Mesendoderm (in vitro differentiated cells): Measurements from ENCODE around the gene SLC6A12.
"Not testable (repeated sequence)": the region's sequence is repeated elsewhere in the genome, so short reads cannot be mapped to it uniquely, and the experiment has no call there.

Source experiments
- DNase-seq: peaks from one replicate; pipeline ENCODE4 v3.0.0; 2013
- H2AK5ac ChIP-seq: 2 replicates; pipeline ENCODE4 v1.6.1; 2013; ENCODE audit warnings: low read length, inconsistent platforms
- H2BK120ac ChIP-seq: 2 replicates; pipeline ENCODE4 v1.6.1; 2013; ENCODE audit warnings: low read depth, mild to moderate bottlenecking, low read length, moderate library complexity, mixed read lengths
- H2BK15ac ChIP-seq: replicated peaks from 2 replicates; pipeline ENCODE4 v1.6.1; 2013; ENCODE audit warnings: low read depth, mild to moderate bottlenecking, moderate library complexity
- H2BK5ac ChIP-seq: 2 replicates; pipeline ENCODE4 v1.6.1; 2013; ENCODE audit warnings: low read length, inconsistent platforms
- H3K18ac ChIP-seq: 2 replicates; pipeline ENCODE4 v1.6.1; 2013; ENCODE audit warnings: mild to moderate bottlenecking, low read length, mixed read lengths
- H3K23ac ChIP-seq: one replicate; pipeline ENCODE4 v1.6.1; 2013; ENCODE audit warnings: low read length
- H3K27ac ChIP-seq: 2 replicates; pipeline ENCODE4 v1.5.1; 2013; ENCODE audit warnings: low read depth, mild to moderate bottlenecking, inconsistent platforms, low read length, moderate library complexity
- H3K27me3 ChIP-seq: 2 replicates; pipeline ENCODE4 v1.6.1; 2013; ENCODE audit warnings: low read length, control low read depth, mild to moderate bottlenecking, inconsistent platforms; ENCODE audit not compliant: insufficient read depth, poor library complexity
- H3K36me3 ChIP-seq: 2 replicates; pipeline ENCODE4 v1.6.1; 2013; ENCODE audit warnings: low read length, inconsistent platforms; ENCODE audit not compliant: control insufficient read depth, insufficient read depth
- H3K4ac ChIP-seq: one replicate; pipeline ENCODE4 v1.6.1; 2013; ENCODE audit warnings: low read depth, mild to moderate bottlenecking, low read length, moderate library complexity
- H3K4me1 ChIP-seq: 2 replicates; pipeline ENCODE4 v1.6.1; 2013; ENCODE audit warnings: low read depth, low read length, inconsistent platforms; ENCODE audit not compliant: control insufficient read depth
- H3K4me2 ChIP-seq: 2 replicates; pipeline ENCODE4 v1.6.1; 2013; ENCODE audit warnings: low read length
- H3K4me3 ChIP-seq: 2 replicates; pipeline ENCODE4 v1.5.1; 2013; ENCODE audit warnings: mild to moderate bottlenecking, low read length
- H3K56ac ChIP-seq: one replicate; pipeline ENCODE4 v1.6.1; 2013; ENCODE audit warnings: low read length
- H3K79me1 ChIP-seq: 2 replicates; pipeline ENCODE4 v1.6.1; 2013; ENCODE audit warnings: low read length, inconsistent platforms
- H3K79me2 ChIP-seq: 2 replicates; pipeline ENCODE4 v1.6.1; 2013; ENCODE audit warnings: mild to moderate bottlenecking, low read length; ENCODE audit not compliant: control insufficient read depth, insufficient read depth
- H3K9ac ChIP-seq: 2 replicates; pipeline ENCODE4 v1.6.1; 2013; ENCODE audit warnings: low read length, inconsistent platforms
- H4K5ac ChIP-seq: one replicate; pipeline ENCODE4 v1.6.1; 2013; ENCODE audit warnings: low read length
- H4K8ac ChIP-seq: one replicate; pipeline ENCODE4 v1.6.1; 2013; ENCODE audit warnings: low read depth, mild to moderate bottlenecking, control low read depth, low read length, moderate library complexity
- WGBS: extraction: QIAGEN DNeasy Blood & Tissue Kit; methylation state at CpG from one replicate; pipeline ENCODE4 v1.1.7; 2013; ENCODE audit warnings: low lambda C conversion rate, missing lambda C conversion rate; ENCODE audit not compliant: insufficient coverage; ENCODE audit errors: extremely low coverage; 5-methylcytosine and 5-hydroxymethylcytosine counted together

SLC6A12 gene

GRCh38 chr12:187986-188909, 25.7 kb downstream of the SLC6A12 start:
- H2BK5ac ChIP-seq, H4K8ac ChIP-seq, H3K36me3 ChIP-seq, H3K4me1 ChIP-seq, H2BK120ac ChIP-seq, DNase-seq, H3K18ac ChIP-seq, H3K4ac ChIP-seq, H4K5ac ChIP-seq, H3K27me3 ChIP-seq, H2AK5ac ChIP-seq, H3K27ac ChIP-seq, H3K79me1 ChIP-seq, H2BK15ac ChIP-seq, H3K79me2 ChIP-seq, H3K23ac ChIP-seq: not testable (repeated sequence)
- no CpG with 5 or more reads among the region's 53 CpGs for WGBS
- H3K56ac ChIP-seq, result peak overlapping the region; percentile 46
- peak overlapping the region; percentile 1 for H3K4me3 ChIP-seq
- H3K9ac ChIP-seq, result peak overlapping the region; percentile 20
- H3K4me2 ChIP-seq, result peak overlapping the region; percentile 17

DNA sequence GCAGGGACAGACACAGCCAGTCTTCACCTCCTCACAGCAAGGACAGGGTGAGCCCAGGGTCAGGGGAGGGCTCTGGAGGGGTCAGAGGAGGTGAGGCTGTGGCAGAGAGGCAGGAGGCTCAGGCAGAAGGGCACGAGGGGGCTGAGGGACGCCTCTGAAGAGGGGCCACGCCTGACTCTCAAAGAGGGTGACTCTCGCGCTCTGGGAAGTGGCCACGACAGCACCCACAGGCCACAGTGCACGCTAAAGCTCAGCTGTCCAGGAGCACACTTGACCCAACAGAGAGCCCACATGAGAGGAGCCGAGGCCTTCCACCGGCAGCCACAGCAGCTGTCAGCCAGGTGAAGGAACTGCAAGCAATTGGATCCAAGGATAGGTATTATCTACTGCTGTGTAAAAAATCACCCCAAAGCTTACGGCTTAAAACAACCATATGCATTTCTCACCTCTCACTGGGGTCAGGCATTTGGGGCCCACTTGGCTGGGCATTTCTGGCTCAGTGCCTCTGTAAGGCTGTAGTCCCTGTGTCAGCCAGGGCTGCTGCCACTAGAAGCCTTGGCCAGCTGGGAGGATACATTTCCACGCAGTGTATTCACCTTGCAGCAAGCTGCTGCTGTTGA, 27.8 kb downstream of the SLC6A12 start:
- Histone ChIP-seq H3K4ac (no peak overlapping the region), H2BK5ac (no peak overlapping the region), H3K56ac (no peak overlapping the region), H3K27me3 (no peaks in the 10 kb centered on the region), H3K9ac (no peak overlapping the region), H3K4me1 (peaks cover 2% of the 10 kb centered on the region), H4K5ac (no peak overlapping the region), H2BK15ac (no peak overlapping the region), H4K8ac (no peak overlapping the region), H3K4me3 (no peak overlapping the region), H3K79me1 (no peaks in the 10 kb centered on the region), H2AK5ac (no peak overlapping the region), H3K36me3 (no peaks in the 10 kb centered on the region), H3K79me2 (no peaks in the 10 kb centered on the region), H3K4me2 (no peak overlapping the region), H3K27ac (no peak overlapping the region), H2BK120ac (no peak overlapping the region), H3K18ac (no peak overlapping the region), H3K23ac (no peak overlapping the region)
- no CpG with 5 or more reads among the region's 11 CpGs for WGBS
- no peak for DNase-seq

GRCh38 chr12:185576-185955, 28.4 kb downstream of the SLC6A12 start:
- no peak overlapping the region for H3K4me3 ChIP-seq
- no peak for DNase-seq
- H3K27ac ChIP-seq, result no peak overlapping the region
- no peak overlapping the region for H3K56ac ChIP-seq
- H4K5ac ChIP-seq, result no peak overlapping the region
- no peak overlapping the region for H2BK5ac ChIP-seq
- H3K9ac ChIP-seq, result no peak overlapping the region
- no peaks in the 10 kb centered on the region for H3K36me3 ChIP-seq
- H3K79me2 ChIP-seq, result no peaks in the 10 kb centered on the region
- H3K27me3 ChIP-seq, result no peaks in the 10 kb centered on the region
- peaks cover 2% of the 10 kb centered on the region for H3K4me1 ChIP-seq
- H3K79me1 ChIP-seq, result no peaks in the 10 kb centered on the region
- H4K8ac ChIP-seq, result no peak overlapping the region
- no peak overlapping the region for H2BK120ac ChIP-seq
- no peak overlapping the region for H3K18ac ChIP-seq
- H3K23ac ChIP-seq, result no peak overlapping the region
- H2BK15ac ChIP-seq, result no peak overlapping the region
- no peak overlapping the region for H3K4ac ChIP-seq
- no peak overlapping the region for H3K4me2 ChIP-seq
- no peak overlapping the region for H2AK5ac ChIP-seq
- WGBS, result no CpG with 5 or more reads among the region's 8 CpGs

- Histone ChIP-seq H2BK120ac (no peak overlapping the region), H3K56ac (no peak overlapping the region), H3K79me1 (no peaks in the 10 kb centered on the region), H4K8ac (no peak overlapping the region), H3K79me2 (no peaks in the 10 kb centered on the region), H3K27ac (no peak overlapping the region), H3K27me3 (no peaks in the 10 kb centered on the region), H3K9ac (no peak overlapping the region), H2BK15ac (no peak overlapping the region), H2BK5ac (no peak overlapping the region), H2AK5ac (no peak overlapping the region), H3K4me1 (peaks cover 2% of the 10 kb centered on the region), H3K36me3 (no peaks in the 10 kb centered on the region), H3K4me2 (no peak overlapping the region), H4K5ac (no peak overlapping the region), H3K18ac (no peak overlapping the region), H3K4ac (no peak overlapping the region), H3K4me3 (no peak overlapping the region), H3K23ac (no peak overlapping the region)
- no peak for DNase-seq
- WGBS, result no CpG with 5 or more reads among the region's 13 CpGs
Measured at GRCh38 chr12:184811-185575, 29.0 kb downstream of the SLC6A12 start.

DNA sequence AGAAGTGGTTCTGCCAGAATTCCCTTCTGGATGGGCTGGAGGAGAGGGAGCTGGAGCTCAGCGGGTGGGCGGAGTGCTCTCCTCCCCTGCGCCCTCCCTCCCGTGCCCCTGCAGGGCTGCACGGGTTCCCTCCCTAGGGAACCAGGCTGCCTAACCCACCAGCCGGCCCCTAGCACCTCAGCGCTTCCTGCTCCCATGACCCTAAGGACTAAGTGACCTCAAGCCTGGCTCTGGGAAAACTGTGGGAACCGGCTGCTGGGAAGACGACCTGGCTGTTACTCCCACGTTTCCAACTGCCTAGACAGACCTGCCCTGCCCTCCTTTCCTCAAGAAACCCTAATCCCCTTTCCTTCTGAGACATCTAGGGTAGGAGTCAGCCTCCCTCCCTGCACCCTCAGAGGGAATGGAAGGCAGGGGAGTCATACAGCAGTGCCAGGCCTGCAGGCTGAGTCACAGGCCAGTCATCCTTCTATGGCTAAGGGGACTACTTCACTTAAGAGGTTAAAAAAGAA, 31.5 kb downstream of the SLC6A12 start:
- H3K56ac ChIP-seq, result no peak overlapping the region
- no peak overlapping the region for H2BK15ac ChIP-seq
- H3K4me2 ChIP-seq, result no peak overlapping the region
- no peak for DNase-seq
- H3K79me1 ChIP-seq, result no peaks in the 10 kb centered on the region
- no peaks in the 10 kb centered on the region for H3K27me3 ChIP-seq
- no peak overlapping the region for H3K27ac ChIP-seq
- no CpG with 5 or more reads among the region's 10 CpGs for WGBS
- H3K79me2 ChIP-seq, result no peaks in the 10 kb centered on the region
- no peak overlapping the region for H3K4ac ChIP-seq
- H2BK5ac ChIP-seq, result no peak overlapping the region
- H4K8ac ChIP-seq, result no peak overlapping the region
- no peak overlapping the region for H3K18ac ChIP-seq
- H3K36me3 ChIP-seq, result no peaks in the 10 kb centered on the region
- no peaks in the 10 kb centered on the region for H3K4me1 ChIP-seq
- no peak overlapping the region for H3K23ac ChIP-seq
- H3K9ac ChIP-seq, result no peak overlapping the region
- H2AK5ac ChIP-seq, result no peak overlapping the region
- no peak overlapping the region for H2BK120ac ChIP-seq
- no peak overlapping the region for H4K5ac ChIP-seq
- H3K4me3 ChIP-seq, result no peak overlapping the region
